Stomach (tissue), 4 donors: Measurements from ENCODE around the gene CCDC158.

ENCODE experiments used
- CTCF ChIP-seq, 7 experiments: fragments of 450-650 bp in 4 of 7; fragments of 200-600 bp in 3 of 7; sonication (generic) in 3 of 7; IDR thresholded peaks; one replicate each; pipeline ENCODE4 v1.5.1; 2016 to 2019; ENCODE audit warnings: antibody characterized with exemption in 7 of 7, control low read depth in 2 of 7, mild to moderate bottlenecking in 1 of 7
- POLR2A ChIP-seq, 4 donors: fragments of 450-650 bp; IDR thresholded peaks; one replicate each; pipeline ENCODE4 v1.6.1; 2016; ENCODE audit warnings: antibody characterized with exemption in 4 of 4, control low read depth in 2 of 4, mild to moderate bottlenecking in 1 of 4, moderate library complexity in 1 of 4

- TF ChIP-seq POLR2A (IDR thresholded peaks at IDR 0.05): no peak
- TF ChIP-seq CTCF (IDR thresholded peaks at IDR 0.05): no peak
Observed at GRCh38 chr4:76458825-76459224, 37.9 kb upstream of the CCDC158 start.
